HepG2 (cell line): ENCODE results near the gene NADK2.

Experiments
- BRCA1 ChIP-seq: sonication (generic); formaldehyde crosslinking; IDR thresholded peaks from 2 replicates; pipeline ENCODE4 v1.4.0; 2020; ENCODE audit warnings: missing genetic modification reagents
- POLR2G ChIP-seq: fragments of 200-400 bp; formaldehyde crosslinking; IDR thresholded peaks from 2 replicates; pipeline ENCODE4 v1.6.1; 2018; ENCODE audit warnings: mild to moderate bottlenecking, low read depth, low read length, moderate library complexity
- ZNF746 ChIP-seq: sonication (generic); formaldehyde crosslinking; IDR thresholded peaks from 2 replicates; pipeline ENCODE4 v1.8.0; 2022; ENCODE audit warnings: mild to moderate bottlenecking, missing genetic modification reagents
- TF ChIP-seq, protein P1 (sequence below): sonication (generic); formaldehyde crosslinking; IDR thresholded peaks from 2 replicates; pipeline ENCODE4 v1.5.0; 2020; ENCODE audit warnings: mild to moderate bottlenecking, missing genetic modification reagents, moderate library complexity
- TF ChIP-seq, protein P2 (sequence below), 2 experiments: IDR thresholded peaks; 2 replicates each; pipeline ENCODE4 v1.6.1; 2011 to 2012; ENCODE audit warnings: low read length in 2 of 2, borderline replicate concordance in 1 of 2, low read depth in 1 of 2, mild to moderate bottlenecking in 1 of 2, moderate library complexity in 1 of 2
- TF ChIP-seq, protein P3 (sequence below): sonication (generic); formaldehyde crosslinking; IDR thresholded peaks from 2 replicates; pipeline ENCODE4 v1.4.0; 2020; ENCODE audit warnings: low read depth, mild to moderate bottlenecking, missing genetic modification reagents

DNA sequence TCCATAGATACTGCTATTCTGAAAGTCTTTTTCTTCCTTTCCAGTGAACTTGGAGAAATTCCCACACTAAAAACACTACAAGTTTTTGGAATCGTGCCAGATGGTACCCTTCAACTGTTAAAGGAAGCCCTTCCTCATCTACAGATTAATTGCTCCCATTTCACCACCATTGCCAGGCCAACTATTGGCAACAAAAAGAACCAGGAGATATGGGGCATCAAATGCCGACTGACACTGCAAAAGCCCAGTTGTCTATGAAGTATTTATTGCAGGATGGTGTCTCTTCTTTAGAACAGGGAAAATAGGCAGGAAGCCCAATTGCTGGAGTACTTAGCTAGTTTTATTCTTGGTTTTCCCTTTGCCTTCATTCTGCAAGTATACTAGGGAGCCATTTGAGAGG, 60.0 kb downstream of the NADK2 start:
- TF ChIP-seq POLR2G, result no peak
- TF ChIP-seq BRCA1 (CRISPR knock-in tag), result no peak
- TF ChIP-seq, protein P1, sequence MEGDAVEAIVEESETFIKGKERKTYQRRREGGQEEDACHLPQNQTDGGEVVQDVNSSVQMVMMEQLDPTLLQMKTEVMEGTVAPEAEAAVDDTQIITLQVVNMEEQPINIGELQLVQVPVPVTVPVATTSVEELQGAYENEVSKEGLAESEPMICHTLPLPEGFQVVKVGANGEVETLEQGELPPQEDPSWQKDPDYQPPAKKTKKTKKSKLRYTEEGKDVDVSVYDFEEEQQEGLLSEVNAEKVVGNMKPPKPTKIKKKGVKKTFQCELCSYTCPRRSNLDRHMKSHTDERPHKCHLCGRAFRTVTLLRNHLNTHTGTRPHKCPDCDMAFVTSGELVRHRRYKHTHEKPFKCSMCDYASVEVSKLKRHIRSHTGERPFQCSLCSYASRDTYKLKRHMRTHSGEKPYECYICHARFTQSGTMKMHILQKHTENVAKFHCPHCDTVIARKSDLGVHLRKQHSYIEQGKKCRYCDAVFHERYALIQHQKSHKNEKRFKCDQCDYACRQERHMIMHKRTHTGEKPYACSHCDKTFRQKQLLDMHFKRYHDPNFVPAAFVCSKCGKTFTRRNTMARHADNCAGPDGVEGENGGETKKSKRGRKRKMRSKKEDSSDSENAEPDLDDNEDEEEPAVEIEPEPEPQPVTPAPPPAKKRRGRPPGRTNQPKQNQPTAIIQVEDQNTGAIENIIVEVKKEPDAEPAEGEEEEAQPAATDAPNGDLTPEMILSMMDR, result no peak
- no peak for TF ChIP-seq ZNF746 (CRISPR knock-in tag)
- TF ChIP-seq, protein P2, sequence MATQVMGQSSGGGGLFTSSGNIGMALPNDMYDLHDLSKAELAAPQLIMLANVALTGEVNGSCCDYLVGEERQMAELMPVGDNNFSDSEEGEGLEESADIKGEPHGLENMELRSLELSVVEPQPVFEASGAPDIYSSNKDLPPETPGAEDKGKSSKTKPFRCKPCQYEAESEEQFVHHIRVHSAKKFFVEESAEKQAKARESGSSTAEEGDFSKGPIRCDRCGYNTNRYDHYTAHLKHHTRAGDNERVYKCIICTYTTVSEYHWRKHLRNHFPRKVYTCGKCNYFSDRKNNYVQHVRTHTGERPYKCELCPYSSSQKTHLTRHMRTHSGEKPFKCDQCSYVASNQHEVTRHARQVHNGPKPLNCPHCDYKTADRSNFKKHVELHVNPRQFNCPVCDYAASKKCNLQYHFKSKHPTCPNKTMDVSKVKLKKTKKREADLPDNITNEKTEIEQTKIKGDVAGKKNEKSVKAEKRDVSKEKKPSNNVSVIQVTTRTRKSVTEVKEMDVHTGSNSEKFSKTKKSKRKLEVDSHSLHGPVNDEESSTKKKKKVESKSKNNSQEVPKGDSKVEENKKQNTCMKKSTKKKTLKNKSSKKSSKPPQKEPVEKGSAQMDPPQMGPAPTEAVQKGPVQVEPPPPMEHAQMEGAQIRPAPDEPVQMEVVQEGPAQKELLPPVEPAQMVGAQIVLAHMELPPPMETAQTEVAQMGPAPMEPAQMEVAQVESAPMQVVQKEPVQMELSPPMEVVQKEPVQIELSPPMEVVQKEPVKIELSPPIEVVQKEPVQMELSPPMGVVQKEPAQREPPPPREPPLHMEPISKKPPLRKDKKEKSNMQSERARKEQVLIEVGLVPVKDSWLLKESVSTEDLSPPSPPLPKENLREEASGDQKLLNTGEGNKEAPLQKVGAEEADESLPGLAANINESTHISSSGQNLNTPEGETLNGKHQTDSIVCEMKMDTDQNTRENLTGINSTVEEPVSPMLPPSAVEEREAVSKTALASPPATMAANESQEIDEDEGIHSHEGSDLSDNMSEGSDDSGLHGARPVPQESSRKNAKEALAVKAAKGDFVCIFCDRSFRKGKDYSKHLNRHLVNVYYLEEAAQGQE (IDR thresholded peaks at IDR 0.05; ENCODE audit: borderline replicate concordance in 1 of 2, low read depth in 1 of 2, low read length in 2 of 2), result no peak
- TF ChIP-seq, protein P3, sequence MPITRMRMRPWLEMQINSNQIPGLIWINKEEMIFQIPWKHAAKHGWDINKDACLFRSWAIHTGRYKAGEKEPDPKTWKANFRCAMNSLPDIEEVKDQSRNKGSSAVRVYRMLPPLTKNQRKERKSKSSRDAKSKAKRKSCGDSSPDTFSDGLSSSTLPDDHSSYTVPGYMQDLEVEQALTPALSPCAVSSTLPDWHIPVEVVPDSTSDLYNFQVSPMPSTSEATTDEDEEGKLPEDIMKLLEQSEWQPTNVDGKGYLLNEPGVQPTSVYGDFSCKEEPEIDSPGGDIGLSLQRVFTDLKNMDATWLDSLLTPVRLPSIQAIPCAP (CRISPR knock-in tag), result no peak
